SJSA1 (cell line): ENCODE measurements around the gene KRTAP9-3. TPM values are rescaled to one million over a fixed set of nuclear protein-coding genes. Genes with fewer than 3 reads are reported as not detected.
"Not testable (repeated sequence)": the region's sequence is repeated elsewhere in the genome, so short reads cannot be mapped to it uniquely, and the experiment has no call there.

Source experiments
- DNase-seq, 2 experiments: peaks; one replicate each; pipeline ENCODE4 v3.0.0-alpha.2; 2015 to 2020; ENCODE audit warnings: low spot score in 2 of 2, low read depth in 1 of 2
- H3K27ac ChIP-seq: fragments of 250-450 bp; sonication (Bioruptor Pico); 2 replicates; pipeline ENCODE4 v1.5.1; 2020; ENCODE audit warnings: mild to moderate bottlenecking, moderate library complexity
- H3K27me3 ChIP-seq: fragments of 250-450 bp; sonication (Bioruptor Pico); replicated peaks from 2 replicates; pipeline ENCODE4 v1.5.1; 2020; ENCODE audit warnings: mild to moderate bottlenecking, moderate library complexity
- H3K36me3 ChIP-seq: fragments of 250-450 bp; sonication (Bioruptor Pico); 2 replicates; pipeline ENCODE4 v1.5.1; 2020; ENCODE audit warnings: mild to moderate bottlenecking
- H3K4me1 ChIP-seq: fragments of 250-450 bp; sonication (Bioruptor Pico); replicated peaks from 2 replicates; pipeline ENCODE4 v1.6.1; 2021; ENCODE audit warnings: mild to moderate bottlenecking
- H3K4me3 ChIP-seq: fragments of 250-450 bp; sonication (Bioruptor Pico); 2 replicates; pipeline ENCODE4 v1.5.1; 2020; ENCODE audit warnings: mild to moderate bottlenecking
- H3K9me3 ChIP-seq: fragments of 250-450 bp; sonication (Bioruptor Pico); replicated peaks from 2 replicates; pipeline ENCODE4 v1.5.1; 2020; ENCODE audit warnings: mild to moderate bottlenecking
- total RNA-seq: library from RNA; depleted of rRNA; stranded (reverse); fragments of >200 nt; shearing (Covaris generic); gene quantifications from 2 replicates; pipeline ENCODE4 v1.2.3, GENCODE V29; 2014; rRNA removed

The KRTAP9-3 gene, protein sequence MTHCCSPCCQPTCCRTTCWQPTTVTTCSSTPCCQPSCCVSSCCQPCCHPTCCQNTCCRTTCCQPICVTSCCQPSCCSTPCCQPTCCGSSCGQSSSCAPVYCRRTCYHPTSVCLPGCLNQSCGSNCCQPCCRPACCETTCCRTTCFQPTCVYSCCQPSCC
- not detected in 2 replicates for total RNA-seq

DNA sequence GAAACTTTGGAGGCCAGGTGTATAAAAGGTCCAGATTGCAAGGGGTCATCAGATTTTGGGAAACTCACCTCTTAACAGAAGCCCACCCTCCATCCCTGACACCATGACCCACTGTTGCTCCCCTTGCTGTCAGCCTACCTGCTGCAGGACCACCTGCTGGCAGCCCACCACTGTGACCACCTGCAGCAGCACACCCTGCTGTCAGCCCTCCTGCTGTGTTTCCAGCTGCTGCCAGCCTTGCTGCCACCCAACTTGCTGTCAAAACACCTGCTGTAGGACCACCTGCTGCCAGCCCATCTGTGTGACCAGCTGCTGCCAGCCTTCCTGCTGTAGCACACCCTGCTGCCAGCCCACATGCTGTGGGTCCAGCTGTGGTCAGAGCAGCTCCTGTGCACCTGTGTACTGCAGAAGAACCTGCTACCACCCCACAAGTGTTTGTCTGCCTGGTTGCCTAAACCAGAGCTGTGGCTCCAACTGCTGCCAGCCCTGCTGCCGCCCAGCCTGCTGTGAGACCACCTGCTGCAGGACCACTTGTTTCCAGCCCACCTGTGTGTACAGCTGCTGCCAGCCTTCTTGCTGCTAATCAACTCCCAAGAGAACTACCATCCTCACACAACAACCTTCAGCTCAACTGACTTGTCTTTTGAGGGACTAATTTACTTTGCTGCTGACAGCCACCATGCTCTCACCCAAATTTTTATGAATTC, at the start of gene KRTAP9-3:
Gene KRTAP9-3 (plus strand): TSS at position 51 of the 707 bp plus-strand sequence. CDS start 53 bp downstream, at position 104.
- H3K9me3 ChIP-seq, H3K27ac ChIP-seq, H3K36me3 ChIP-seq, H3K27me3 ChIP-seq, DNase-seq, H3K4me1 ChIP-seq, H3K4me3 ChIP-seq: not testable (repeated sequence)

DNA sequence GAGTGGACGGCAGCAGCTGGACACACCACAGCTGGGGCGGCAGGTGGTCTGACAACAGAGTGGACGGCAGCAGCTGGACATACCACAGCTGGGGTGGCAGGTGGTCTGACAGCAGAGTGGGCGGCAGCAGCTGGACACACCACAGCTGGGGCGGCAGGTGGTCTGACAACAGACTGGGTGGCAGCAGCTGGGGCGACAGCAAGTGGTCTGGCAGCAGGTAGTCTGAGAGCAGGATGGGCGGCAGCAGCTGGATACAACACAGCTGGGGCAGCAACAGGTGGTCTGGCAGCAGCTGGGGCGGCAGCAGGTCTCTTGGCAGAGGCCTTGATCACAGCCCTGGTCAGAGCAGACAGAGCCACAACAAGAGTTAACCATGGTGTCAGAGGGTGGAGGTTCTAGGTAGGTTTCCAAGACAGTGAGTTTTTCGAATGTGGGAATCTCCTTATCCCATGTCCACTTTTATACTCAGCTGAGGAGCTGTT, 47.7 kb upstream of the KRTAP9-3 start, which contains the start of gene KRTAP4-1:
Gene KRTAP4-1 (minus strand): TSS at position 432 of the 482 bp plus-strand sequence. CDS start 57 bp downstream, at position 375.
- no peaks in the 10 kb centered on the region for H3K36me3 ChIP-seq
- DNase-seq, result no peak

DNA sequence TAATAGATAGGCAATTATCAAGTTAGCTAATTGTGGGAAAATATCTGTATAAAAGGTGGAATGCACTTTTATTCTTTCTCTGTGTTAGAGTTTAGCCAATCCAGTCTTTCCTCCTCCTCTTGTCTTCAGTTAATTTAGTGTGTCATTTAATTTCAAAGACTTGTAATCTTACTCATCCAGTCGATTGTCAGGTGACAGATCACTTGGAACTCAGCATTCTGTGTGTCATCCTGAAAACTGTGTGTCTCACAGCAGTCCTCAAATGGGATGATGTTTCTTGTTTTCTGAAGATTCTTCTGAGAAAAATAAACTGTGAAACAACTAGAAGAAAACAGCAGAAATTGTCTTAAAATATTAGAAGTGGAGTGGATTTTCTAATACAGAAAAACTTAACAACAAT, 47.2 kb upstream of the KRTAP9-3 start:
- no peaks in the 10 kb centered on the region for H3K36me3 ChIP-seq
- DNase-seq, result no peak
- H3K4me3 ChIP-seq, result no peak overlapping the region
- no peak overlapping the region for H3K27ac ChIP-seq
- H3K9me3 ChIP-seq, result no peaks in the 10 kb centered on the region
- H3K27me3 ChIP-seq, result peaks cover 13% of the 10 kb centered on the region; the same call in 1 of the 2 replicates
- H3K4me1 ChIP-seq, result no peaks in the 10 kb centered on the region

More for the DNA sequence above, 47.7 kb upstream of the KRTAP9-3 start, which contains the start of gene KRTAP4-1:
- no peaks in the 10 kb centered on the region for H3K9me3 ChIP-seq
- peaks cover 13% of the 10 kb centered on the region; the same call in 1 of the 2 replicates for H3K27me3 ChIP-seq
- no peak within 1 kb of the TSS for H3K4me3 ChIP-seq
- no peak within 1 kb of the TSS for H3K27ac ChIP-seq
- no peaks in the 10 kb centered on the region for H3K4me1 ChIP-seq

DNA sequence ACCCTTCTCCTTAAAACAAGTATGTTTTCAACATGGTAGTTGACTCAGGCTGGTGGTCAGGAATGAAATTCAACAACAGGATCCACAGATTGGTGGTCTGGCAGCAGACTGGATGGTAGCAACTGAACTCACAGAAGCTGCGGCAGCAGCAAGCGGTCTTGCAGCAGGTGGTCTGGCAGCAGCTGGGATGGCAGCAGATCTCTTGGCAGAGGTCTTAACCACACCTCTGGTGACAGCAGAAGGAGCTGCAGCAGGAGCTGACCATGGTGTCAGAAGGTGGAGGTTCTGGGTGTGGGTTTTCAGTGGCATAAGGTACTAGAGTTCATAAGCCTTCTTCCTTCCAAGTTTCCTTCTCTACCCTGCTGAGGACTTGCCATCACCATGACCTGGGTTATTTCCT, 45.4 kb upstream of the KRTAP9-3 start:
- H3K4me3 ChIP-seq, result no peak overlapping the region

DNA sequence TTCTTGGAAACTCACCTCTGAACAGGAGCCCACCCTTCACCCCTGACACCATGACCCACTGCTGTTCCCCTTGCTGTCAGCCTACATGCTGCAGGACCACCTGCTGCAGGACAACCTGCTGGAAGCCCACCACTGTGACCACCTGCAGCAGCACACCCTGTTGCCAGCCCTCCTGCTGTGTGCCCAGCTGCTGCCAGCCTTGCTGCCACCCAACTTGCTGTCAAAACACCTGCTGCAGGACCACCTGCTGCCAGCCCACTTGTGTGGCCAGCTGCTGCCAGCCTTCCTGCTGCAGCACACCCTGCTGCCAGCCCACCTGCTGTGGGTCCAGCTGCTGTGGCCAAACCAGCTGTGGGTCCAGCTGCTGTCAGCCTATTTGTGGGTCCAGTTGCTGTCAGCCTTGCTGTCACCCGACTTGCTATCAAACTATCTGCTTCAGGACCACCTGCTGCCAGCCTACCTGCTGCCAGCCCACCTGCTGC, 42.4 kb upstream of the KRTAP9-3 start, which contains the start of gene KRTAP9-1:
Gene KRTAP9-1 (plus strand): TSS at position 51 of the 482 bp plus-strand sequence. CDS start 0 bp downstream, at position 51.
- peaks cover 13% of the 10 kb centered on the region; the same call in 1 of the 2 replicates for H3K27me3 ChIP-seq
- DNase-seq, H3K36me3 ChIP-seq, H3K4me1 ChIP-seq, H3K9me3 ChIP-seq, H3K4me3 ChIP-seq, H3K27ac ChIP-seq: not testable (repeated sequence)

More for the DNA sequence above, 45.4 kb upstream of the KRTAP9-3 start:
- H3K4me1 ChIP-seq, result no peaks in the 10 kb centered on the region
- H3K27me3 ChIP-seq, result peaks cover 13% of the 10 kb centered on the region; the same call in 1 of the 2 replicates
- no peak for DNase-seq
- H3K9me3 ChIP-seq, result no peaks in the 10 kb centered on the region
- H3K27ac ChIP-seq, result no peak overlapping the region
- H3K36me3 ChIP-seq, result no peaks in the 10 kb centered on the region

DNA sequence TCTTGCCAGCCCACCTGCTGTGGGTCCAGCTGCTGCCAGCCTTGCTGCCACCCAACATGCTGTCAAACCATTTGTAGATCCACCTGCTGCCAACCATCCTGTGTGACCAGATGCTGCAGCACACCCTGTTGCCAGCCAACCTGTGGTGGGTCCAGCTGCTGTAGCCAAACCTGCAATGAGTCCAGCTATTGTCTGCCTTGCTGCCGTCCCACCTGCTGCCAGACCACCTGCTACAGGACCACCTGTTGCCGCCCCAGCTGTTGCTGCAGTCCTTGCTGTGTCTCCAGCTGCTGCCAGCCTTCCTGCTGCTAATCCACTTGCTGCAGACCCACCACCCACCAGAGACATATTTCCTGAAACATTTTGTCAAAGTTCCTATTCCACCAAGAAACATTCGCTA, 41.9 kb upstream of the KRTAP9-3 start:
- no peak for DNase-seq
- Histone ChIP-seq H3K9me3 (no peaks in the 10 kb centered on the region), H3K27ac (no peak overlapping the region), H3K4me3 (no peak overlapping the region), H3K27me3 (peaks cover 13% of the 10 kb centered on the region; the same call in 1 of the 2 replicates), H3K36me3 (no peaks in the 10 kb centered on the region), H3K4me1 (no peaks in the 10 kb centered on the region)

DNA sequence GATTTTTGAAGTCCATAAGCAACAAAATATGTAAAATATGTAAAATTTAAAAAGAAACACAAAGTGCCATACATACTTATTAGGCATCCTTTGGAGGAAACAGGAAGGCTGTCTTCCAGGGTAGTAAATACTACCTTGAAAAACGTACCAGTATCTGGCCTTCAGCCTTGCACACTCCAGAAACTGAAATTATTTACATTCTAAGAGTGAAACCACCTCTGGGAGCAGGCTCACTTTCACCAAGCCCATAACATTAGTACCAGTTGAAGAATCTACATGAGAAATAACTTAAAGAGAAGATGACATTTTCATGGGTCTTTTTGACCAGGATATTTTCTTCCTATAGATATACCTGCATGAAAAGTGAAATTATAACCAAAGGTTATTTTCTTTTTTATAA, 36.2 kb upstream of the KRTAP9-3 start:
- H3K27me3 ChIP-seq, result no peaks in the 10 kb centered on the region; the same call in 1 of the 2 replicates
- no peaks in the 10 kb centered on the region for H3K36me3 ChIP-seq
- no peak overlapping the region for H3K4me3 ChIP-seq
- no peaks in the 10 kb centered on the region for H3K9me3 ChIP-seq
- no peak overlapping the region for H3K27ac ChIP-seq
- DNase-seq, result no peak
- no peaks in the 10 kb centered on the region for H3K4me1 ChIP-seq

DNA sequence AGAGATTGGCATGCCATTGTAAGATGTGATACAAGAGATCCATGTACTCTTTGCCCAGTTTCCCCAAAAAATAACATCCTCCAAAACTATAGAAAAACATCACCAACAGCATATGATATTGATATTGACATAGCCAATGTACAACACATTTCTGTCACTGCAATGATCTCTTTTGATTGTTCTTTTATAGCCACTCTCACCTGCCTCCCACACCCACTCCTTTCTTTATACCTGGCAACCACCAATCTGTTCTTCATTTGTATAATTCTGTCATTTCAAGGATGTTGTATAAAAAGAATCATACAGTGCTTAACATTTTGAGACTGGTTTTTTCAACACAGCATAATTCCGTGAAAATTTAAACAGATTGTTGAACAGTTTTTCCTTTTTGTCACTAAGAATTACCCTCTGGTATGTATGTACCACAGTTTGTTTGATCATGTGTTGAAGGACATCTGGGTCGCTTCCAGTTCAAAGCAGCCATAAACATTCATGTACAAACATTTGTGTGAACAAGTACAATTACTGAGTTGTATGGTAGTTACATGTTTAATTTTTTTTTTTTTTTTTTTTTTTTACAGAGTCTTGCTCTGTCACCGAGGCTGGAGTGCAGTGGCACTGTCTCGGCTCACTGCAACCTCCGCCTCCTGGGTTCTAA, 32.7 kb upstream of the KRTAP9-3 start:
- no peaks in the 10 kb centered on the region for H3K36me3 ChIP-seq
- no peaks in the 10 kb centered on the region for H3K27me3 ChIP-seq
- no peak for DNase-seq
- H3K4me3 ChIP-seq, result no peak overlapping the region
- H3K4me1 ChIP-seq, result no peaks in the 10 kb centered on the region
- no peaks in the 10 kb centered on the region for H3K9me3 ChIP-seq
- no peak overlapping the region for H3K27ac ChIP-seq

DNA sequence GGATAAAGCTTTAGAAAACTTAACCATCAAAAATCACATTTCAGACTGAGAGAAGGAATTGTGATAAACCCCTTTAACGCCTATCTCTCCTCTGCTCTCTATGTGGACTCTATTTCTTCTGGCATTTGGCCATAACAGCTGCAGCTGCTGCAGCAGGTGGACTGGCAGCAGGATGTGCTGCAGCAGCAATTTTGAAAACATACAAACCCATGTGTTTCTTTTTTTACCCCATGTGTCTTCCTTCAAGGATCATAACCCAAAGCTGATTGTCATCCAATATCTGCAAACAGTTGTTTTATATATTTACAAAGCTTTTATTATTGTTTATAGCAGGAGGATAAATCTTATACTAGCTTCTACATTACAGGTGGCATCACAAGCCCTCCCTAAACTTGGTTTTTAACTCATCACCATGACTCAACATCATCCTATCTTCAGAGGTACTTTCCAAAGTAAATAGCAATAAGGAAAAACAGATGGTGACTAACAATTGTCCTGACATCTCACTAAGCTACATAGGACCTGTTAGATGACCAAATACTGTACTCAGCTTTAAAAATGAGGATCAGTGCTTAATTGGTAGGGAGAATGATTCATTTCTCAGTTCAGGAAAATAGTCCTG, 20.3 kb upstream of the KRTAP9-3 start:
- Histone ChIP-seq H3K9me3 (no peaks in the 10 kb centered on the region), H3K4me1 (no peaks in the 10 kb centered on the region), H3K27me3 (no peaks in the 10 kb centered on the region), H3K27ac (no peak overlapping the region), H3K4me3 (no peak overlapping the region), H3K36me3 (no peaks in the 10 kb centered on the region)
- DNase-seq, result peak in 1 of 2 experiments; percentile 12

DNA sequence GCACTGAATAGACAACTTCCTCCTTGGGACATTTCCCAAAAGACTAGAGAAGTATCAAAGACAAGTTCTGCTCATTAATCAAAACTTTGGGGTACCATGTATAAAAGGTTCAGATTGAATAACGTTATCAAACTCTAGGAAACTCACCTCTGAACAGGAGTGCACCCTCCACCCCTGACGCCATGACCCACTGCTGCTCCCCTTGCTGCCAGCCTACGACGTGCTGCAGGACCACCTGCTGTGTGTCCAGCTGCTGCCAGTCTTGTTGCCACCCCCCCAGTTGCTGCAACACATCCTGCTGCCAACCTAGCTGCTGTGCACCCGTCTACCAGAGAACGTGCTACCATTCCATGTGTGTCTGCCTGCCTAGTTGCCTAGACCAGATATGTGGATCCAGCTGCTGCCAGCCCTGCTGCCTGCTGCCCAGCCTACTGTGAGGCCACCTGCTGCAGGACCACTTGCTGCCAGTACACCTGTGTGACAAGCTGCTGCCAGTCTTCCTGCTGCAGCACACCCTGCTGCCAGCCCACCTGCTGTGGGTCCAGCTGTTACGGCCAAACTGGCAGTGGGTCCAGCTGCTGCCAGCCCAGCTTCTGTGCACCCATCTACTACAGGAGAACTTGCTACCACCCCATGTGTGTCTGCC, 19.6 kb upstream of the KRTAP9-3 start:
- H3K4me1 ChIP-seq, result no peaks in the 10 kb centered on the region
- H3K27me3 ChIP-seq, result no peaks in the 10 kb centered on the region
- no peaks in the 10 kb centered on the region for H3K36me3 ChIP-seq
- no peak overlapping the region for H3K27ac ChIP-seq
- H3K4me3 ChIP-seq, result no peak overlapping the region
- no peaks in the 10 kb centered on the region for H3K9me3 ChIP-seq
- DNase-seq, result no peak

DNA sequence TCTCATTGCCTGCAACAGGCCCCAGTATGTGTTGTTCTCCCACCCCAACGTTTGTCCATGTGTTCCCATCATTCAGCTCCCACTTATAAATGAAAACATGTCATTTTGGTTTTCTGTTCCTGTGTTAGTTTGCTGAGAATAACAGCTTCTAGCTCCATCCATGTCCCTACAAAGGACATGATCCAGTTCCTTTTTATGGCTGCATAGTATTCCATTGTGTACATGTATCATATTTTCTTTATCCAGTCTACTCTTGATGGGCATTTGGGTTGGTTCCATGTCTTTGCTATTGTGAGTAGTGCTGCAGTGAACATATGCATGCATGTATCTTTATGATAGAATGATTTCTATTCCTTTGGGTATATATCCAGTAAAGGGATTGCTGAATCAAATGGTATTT, 16.6 kb upstream of the KRTAP9-3 start:
- H3K36me3 ChIP-seq, result no peaks in the 10 kb centered on the region
- no peak for DNase-seq
- H3K27ac ChIP-seq, result no peak overlapping the region
- H3K9me3 ChIP-seq, result no peaks in the 10 kb centered on the region
- no peaks in the 10 kb centered on the region for H3K4me1 ChIP-seq
- H3K27me3 ChIP-seq, result no peaks in the 10 kb centered on the region
- H3K4me3 ChIP-seq, result no peak overlapping the region

DNA sequence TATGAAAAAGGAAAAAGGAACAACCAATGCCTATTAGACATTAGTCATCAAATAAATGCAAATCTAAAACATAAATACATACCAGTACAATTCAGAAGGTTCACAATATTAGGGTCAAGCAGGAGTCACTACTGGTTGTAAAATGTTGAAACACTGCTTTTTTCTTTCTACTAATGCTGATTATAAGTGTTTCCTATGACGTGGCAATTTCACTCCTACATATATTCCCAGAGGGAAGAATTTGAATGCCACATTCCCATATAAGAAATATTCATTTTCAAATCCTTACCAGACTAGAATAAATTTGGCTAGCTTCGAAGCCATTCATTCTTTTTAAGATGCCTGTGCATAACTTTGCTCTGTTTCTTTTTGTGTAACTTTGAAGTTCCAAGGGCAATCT, 8.4 kb upstream of the KRTAP9-3 start:
- no peak for DNase-seq
- H3K4me1 ChIP-seq, result no peaks in the 10 kb centered on the region
- H3K9me3 ChIP-seq, result no peaks in the 10 kb centered on the region

DNA sequence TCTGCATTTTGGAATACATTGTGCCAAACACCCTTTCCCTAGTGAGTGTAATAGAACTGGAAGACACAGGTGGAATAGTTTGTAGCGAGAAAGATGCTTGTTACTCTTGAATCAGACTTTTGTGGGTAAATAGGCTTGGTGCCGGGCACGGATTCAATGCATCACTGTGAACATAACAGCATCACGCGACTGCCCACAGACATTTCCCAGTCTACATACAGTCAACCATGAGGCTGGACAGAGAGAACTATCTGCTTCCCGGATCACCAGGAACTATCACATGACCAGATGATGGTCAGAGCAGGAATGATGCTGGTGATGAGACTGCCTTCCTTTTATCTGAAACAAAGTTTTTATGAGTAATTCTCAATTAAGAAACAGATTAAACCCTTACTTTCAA, 6.2 kb upstream of the KRTAP9-3 start:
- Histone ChIP-seq H3K27ac (no peak overlapping the region), H3K4me1 (no peaks in the 10 kb centered on the region), H3K27me3 (no peaks in the 10 kb centered on the region), H3K4me3 (no peak overlapping the region), H3K9me3 (no peaks in the 10 kb centered on the region), H3K36me3 (no peaks in the 10 kb centered on the region)
- no peak for DNase-seq

More for the DNA sequence above, 8.4 kb upstream of the KRTAP9-3 start:
- H3K27me3 ChIP-seq, result no peaks in the 10 kb centered on the region
- no peak overlapping the region for H3K27ac ChIP-seq
- no peaks in the 10 kb centered on the region for H3K36me3 ChIP-seq
- H3K4me3 ChIP-seq, result no peak overlapping the region
